Body of pancreas (tissue), 4 donors: ENCODE results near the gene USP34. TPM values are rescaled to one million over a fixed set of nuclear protein-coding genes. Genes with fewer than 3 reads are reported as not detected.

Experiments
- ATAC-seq: fragments of 150-250 bp; one replicate; pipeline ENCODE4 v1.9.1; 2016
- DNase-seq, 4 donors: peaks; one replicate each; pipeline ENCODE4 v3.0.0-alpha.2; 2019
- H3K27ac ChIP-seq, 4 donors: fragments of 200-600 bp; sonication (generic); 1 replicate in 3 of 4; 2 replicates in 1 of 4; pipeline versions ENCODE4 v1.5.1 to v1.6.1; 2016 to 2019; ENCODE audit warnings: mild to moderate bottlenecking in 1 of 4, mixed read lengths in 1 of 4, moderate library complexity in 1 of 4
- H3K27me3 ChIP-seq, 2 donors: fragments of 200-600 bp; sonication (generic); one replicate each; pipeline ENCODE4 v1.6.0; 2016; ENCODE audit warnings: mild to moderate bottlenecking in 1 of 2
- H3K36me3 ChIP-seq, 2 donors: fragments of 200-600 bp; sonication (generic); replicated peaks in 1 of 2; 2 replicates each; pipeline ENCODE4 v1.5.1; 2016; ENCODE audit warnings: low read depth in 2 of 2; ENCODE audit not compliant: insufficient read depth in 1 of 2
- H3K4me1 ChIP-seq: fragments of 200-600 bp; sonication (generic); one replicate; pipeline ENCODE4 v1.6.0; 2016
- H3K4me3 ChIP-seq, 2 donors: fragments of 200-600 bp; sonication (generic); 1 replicate in 1 of 2; 2 replicates in 1 of 2; pipeline ENCODE4 v1.5.1; 2016 to 2019
- H3K9me3 ChIP-seq, 3 donors: fragments of 200-600 bp; sonication (generic); 1 replicate in 2 of 3; 2 replicates in 1 of 3; pipeline ENCODE4 v1.5.1; 2016
- CTCF ChIP-seq, 7 experiments: fragments of 450-650 bp in 4 of 7; fragments of 200-600 bp in 3 of 7; sonication (generic) in 3 of 7; IDR thresholded peaks; one replicate each; pipeline ENCODE4 v1.5.1; 2016 to 2019; ENCODE audit warnings: antibody characterized with exemption in 7 of 7
- POLR2A ChIP-seq, 3 donors: fragments of 450-650 bp; IDR thresholded peaks; one replicate each; pipeline ENCODE4 v1.6.1; 2016; ENCODE audit warnings: antibody characterized with exemption in 3 of 3, mild to moderate bottlenecking in 2 of 3
- WGBS, 2 donors: methylation state at CpG; one replicate each; pipeline ENCODE4 v1.1.5; 2017; 5-methylcytosine and 5-hydroxymethylcytosine counted together
- intact Hi-C: fragments of 100-400 bp; cut with DNase I; formaldehyde crosslinking; loops from one replicate; pipeline ENCODE4 v1.15.1; 2023
- total RNA-seq, 2 donors: library from RNA; depleted of rRNA; stranded (reverse); fragments of >200 nt; gene quantifications; one replicate each; pipeline ENCODE4 v1.1.0, GENCODE V29; 2016

Gene USP34
- total RNA-seq, 2 donors from 2014 or later: 87.0 to 96.5 TPM

GRCh38 chr2:61179701-61180639 lies 290.9 kb downstream of the USP34 start:
- no peaks in the 10 kb centered on the region for H3K27me3 ChIP-seq
- intact Hi-C loops: no loop called here
- H3K4me3 ChIP-seq: no peak overlapping the region
- WGBS, 2 donors: 40 to 46% methylated on average over 14 of the region's 14 CpGs
- TF ChIP-seq CTCF (IDR thresholded peaks at IDR 0.05) (no peak), POLR2A (IDR thresholded peaks at IDR 0.05) (peak in 1 of 3 donors; percentile 45)
- ATAC-seq (peak; percentile 14), DNase-seq (peak; percentile 71 to 89 (median 85))
- H3K27ac ChIP-seq: peak overlapping the region in 3 of 4 donors; percentile 15 to 63 (median 48)
- peaks cover 53% of the 10 kb centered on the region for H3K4me1 ChIP-seq
- no peaks in the 10 kb centered on the region for H3K9me3 ChIP-seq
- peaks cover 0 to 13% of the 10 kb centered on the region in 2 donors for H3K36me3 ChIP-seq

GRCh38 chr2:61178603-61179545 lies 292.0 kb downstream of the USP34 start:
- no peak for ATAC-seq
- intact Hi-C loops: no loop called here

GRCh38 chr2:61177727-61178549 lies 292.9 kb downstream of the USP34 start:
- H3K4me1 ChIP-seq: peaks cover 53% of the 10 kb centered on the region

More at GRCh38 chr2:61178603-61179545, 292.0 kb downstream of the USP34 start:
- H3K4me3 ChIP-seq: no peak overlapping the region
- DNase-seq: peak in 3 of 4 donors; percentile 19 to 30 (median 28)
- peaks cover 0 to 7% of the 10 kb centered on the region in 2 donors for H3K36me3 ChIP-seq
- TF ChIP-seq POLR2A (IDR thresholded peaks at IDR 0.05) (no peak), CTCF (IDR thresholded peaks at IDR 0.05) (no peak)
- H3K9me3 ChIP-seq: no peaks in the 10 kb centered on the region
- H3K27ac ChIP-seq: peak overlapping the region; percentile 92 to 98 (median 96)
- 76% methylated on average over 21 to 22 of the region's 22 CpGs for WGBS, 2 donors
- no peaks in the 10 kb centered on the region for H3K27me3 ChIP-seq
- peaks cover 53% of the 10 kb centered on the region for H3K4me1 ChIP-seq

More at GRCh38 chr2:61177727-61178549, 292.9 kb downstream of the USP34 start:
- intact Hi-C loops: no loop called here
- DNase-seq (peak; percentile 25 to 37 (median 36)), ATAC-seq (peak; percentile 11)
- Histone ChIP-seq H3K27me3 (no peaks in the 10 kb centered on the region), H3K4me3 (peak overlapping the region; percentile 21 to 71), H3K36me3 (no peaks in the 10 kb centered on the region), H3K9me3 (no peaks in the 10 kb centered on the region), H3K27ac (peak overlapping the region; percentile 92 to 98 (median 96))
- TF ChIP-seq CTCF (IDR thresholded peaks at IDR 0.05) (no peak), POLR2A (IDR thresholded peaks at IDR 0.05) (no peak)
- 10 to 11% methylated on average over 32 to 45 of the region's 45 CpGs for WGBS, 2 donors
